G401 (cell line): ENCODE data around the gene SNX18. TPM values are rescaled to one million over a fixed set of nuclear protein-coding genes. Genes with fewer than 3 reads are reported as not detected.

Experiments
- DNase-seq: peaks from one replicate; pipeline ENCODE4 v3.0.0-alpha.2; 2015; ENCODE audit warnings: low spot score
- in situ Hi-C: cut with HindIII; loops from 2 replicates; pipeline ENCODE4 v1.10.0; 2016; ENCODE audit warnings: low sequenced_read_pairs, mixed read lengths
- total RNA-seq: library from RNA; depleted of rRNA; stranded (reverse); fragments of >200 nt; shearing (Covaris generic); gene quantifications from 2 replicates; pipeline ENCODE4 v1.2.3, GENCODE V29; 2014; rRNA removed

Gene SNX18
- total RNA-seq, 1 experiment from 2014 or later = 17.4 TPM

DNA sequence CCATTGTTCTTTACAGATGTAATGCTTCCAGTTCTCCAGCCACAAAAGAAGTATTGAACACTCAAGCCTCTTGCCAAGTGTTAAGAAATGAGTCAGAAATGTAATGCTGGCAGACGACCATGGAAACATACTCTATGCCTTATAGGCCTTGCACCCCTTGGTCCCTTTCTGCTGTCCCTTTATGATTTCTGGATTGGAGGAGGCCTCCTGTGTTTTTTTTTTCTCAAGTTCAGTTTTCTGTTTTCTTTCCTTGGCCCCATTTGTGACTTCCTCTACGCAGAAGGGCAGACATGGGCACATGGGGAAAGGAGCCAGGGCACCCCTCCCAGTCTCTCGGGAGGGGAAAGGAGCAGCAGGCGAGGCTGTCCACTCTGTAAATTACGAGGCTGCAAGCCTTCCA is 53.4 kb downstream of the SNX18 start:
- in situ Hi-C loops = no loop called here
- DNase-seq = no peak

DNA sequence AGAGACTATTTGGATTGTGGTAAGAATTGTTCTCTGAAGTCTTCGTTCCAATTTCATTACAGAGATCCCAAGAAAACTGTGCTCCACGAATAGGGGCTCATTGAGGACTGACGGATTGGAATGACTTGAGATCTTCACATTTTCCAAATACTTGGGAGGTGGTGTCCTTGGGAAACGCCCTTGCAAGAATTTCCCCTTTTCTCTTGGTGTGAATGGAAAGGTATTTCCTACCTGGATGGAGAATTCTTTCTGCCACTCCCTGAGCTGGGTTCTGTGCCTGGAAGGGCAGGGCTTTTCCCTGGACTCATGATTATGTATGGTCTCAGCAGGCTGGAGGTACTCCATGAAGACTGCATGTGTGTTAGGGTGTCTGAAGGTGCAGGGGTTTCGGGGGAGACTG is 53.9 kb downstream of the SNX18 start:
- DNase-seq = no peak
- in situ Hi-C loops = no loop called here

DNA sequence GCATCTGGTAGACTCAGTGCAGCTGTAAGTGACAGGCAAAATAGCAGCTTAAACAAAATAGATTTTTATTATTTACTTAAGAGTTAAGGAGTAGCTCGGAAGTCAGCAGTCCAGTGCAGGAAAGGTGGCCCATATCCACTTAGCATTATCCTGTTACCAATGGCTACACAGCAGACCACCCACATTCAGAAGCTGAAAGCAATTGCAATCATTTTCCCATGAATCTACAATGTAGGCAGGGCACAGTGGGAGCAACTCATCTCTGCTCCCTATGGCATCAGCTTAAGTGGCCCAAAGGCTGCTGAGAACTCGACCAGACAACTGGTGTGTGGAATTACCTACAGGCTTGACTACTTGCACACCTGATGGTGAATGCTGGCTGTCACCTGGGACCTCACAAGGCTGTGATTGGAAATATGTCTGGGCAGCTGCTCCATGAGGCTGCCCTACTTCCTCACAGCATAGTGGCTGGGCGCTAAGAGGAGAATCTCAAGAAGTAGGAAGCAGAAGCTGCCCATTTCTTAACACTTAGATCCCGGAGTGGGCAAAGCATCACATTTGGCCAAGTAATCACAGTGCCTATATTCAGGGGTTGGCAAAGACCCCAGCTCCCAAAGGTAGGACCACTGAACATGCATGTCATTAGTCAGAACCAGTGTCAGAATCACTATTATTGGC is 56.4 kb downstream of the SNX18 start:
- in situ Hi-C loops = no loop called here
- DNase-seq = no peak

DNA sequence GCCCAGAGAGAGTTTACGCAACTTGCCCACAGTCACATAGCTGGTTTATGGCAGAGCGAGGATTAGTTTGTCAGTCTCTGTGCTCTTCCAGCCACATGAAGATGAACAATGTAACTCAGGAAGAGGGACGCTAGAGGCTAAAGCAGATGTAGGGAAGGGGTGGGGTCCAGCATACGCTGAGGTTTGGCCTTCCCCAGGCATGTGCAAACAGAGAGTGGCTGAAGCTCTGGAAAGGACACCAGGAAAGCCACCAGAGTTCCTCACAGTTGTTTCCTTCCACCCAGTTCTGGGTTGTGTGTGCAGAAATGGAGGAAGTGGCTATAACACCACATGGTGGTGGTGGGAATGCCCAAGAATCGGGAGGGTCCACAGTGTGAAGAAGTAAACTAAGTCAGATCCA is 60.0 kb downstream of the SNX18 start:
- no peak for DNase-seq
- in situ Hi-C loops = no loop called here

DNA sequence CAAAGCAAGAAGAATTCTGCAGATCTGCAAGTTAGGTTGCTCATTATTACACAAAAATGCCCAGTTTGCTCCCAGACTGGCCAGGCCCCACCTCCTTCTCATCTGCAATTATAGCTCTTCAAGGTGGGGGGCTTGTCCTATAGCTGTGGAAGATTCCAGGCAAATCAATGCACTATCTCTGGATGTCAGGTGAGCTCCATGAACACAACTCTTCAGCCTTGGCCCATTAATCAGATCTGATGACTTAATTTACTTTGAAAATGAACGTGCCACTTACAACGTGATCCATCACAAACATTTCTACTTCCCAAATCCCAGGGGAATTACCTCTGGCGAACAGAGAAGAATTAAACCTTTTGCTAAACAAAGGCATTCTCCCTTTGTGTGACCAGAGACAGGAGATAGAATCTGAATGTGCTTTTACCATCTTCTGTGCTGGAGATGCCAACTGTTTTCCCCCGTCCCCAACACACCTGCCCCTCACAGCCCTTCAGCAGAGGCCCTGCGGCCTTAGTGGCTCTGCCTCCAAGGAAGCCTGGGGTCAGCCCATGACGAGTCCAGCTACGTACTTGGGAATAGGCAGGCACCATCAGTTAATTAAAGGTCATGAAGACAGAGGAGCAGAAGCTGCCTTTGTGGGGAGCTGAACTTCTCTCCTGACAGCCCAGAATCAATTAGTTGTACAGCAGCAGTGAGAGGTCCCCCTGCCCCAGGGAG is 60.5 kb downstream of the SNX18 start:
- no peak for DNase-seq
- in situ Hi-C loops = no loop called here

DNA sequence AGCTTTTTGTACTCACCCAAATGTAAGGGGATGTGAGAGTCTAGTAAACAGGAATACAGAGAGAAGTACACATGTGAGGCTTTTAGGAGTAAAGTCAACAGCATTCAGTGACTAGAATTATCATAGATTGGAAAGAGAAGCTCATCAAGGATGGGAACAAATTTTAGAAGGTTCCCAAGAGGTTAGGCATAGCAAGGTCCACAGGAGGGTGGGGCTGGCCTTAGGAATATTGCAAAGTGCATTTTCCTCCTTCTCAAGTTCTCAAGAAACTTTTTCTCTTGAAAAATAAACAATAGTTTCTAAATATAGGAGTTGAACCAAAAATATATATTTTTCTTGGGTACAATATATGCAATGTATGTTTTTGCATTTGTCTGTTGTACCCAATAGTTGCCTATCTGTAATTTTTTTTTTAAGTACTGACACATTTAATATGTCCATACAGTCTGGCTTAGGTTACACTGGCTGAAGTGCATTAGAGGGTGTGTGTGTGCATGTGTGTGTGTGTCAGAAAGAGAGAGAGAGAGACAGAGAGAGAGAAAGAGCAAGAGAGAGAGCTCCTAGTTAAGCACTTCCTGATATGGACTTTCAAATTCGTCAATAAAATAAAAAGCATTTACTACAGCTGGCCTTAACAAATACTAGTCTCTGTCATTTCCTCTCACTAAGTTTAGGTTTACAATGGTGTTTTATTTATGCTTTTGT is 62.2 kb downstream of the SNX18 start:
- in situ Hi-C loops = no loop called here
- no peak for DNase-seq

DNA sequence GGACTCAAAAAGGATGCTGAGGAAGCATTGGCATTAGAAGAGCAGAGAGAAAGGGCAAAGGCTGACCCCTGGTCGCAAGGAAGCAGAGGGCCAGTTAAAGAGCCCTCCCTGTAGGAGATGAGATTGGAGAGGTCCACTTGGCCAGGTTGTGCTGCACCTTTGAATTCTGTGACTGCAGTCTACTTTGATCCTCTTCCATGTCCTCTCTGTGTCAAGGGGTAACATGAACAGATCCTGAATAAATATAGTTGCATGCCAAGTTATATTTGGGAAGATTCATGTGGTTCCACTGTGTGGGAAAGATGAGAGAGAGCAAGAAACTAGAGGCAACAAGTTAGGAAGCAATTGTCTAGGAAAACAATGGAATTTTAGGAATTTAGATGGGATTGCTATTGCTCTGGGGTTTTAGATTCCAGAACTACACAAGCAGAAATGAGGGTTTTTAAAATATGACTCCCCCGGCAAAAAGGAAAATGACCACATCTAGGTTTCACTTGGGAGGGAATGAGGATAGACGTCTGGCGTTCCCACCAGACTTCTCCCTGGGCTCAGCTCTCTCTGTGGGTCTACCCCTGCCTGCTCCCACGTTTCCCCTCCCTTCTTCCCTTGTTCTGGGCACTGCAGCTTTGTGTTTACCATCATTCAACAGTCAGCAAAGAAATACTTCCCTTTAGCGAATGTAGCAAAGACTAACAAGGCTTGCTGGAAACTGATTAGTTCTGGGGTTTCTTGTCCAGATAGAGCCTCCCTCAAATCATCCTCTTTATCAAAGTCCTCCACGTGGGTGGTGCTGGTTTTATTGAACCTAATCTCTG is 63.6 kb downstream of the SNX18 start:
- in situ Hi-C loops = no loop called here
- no peak for DNase-seq

DNA sequence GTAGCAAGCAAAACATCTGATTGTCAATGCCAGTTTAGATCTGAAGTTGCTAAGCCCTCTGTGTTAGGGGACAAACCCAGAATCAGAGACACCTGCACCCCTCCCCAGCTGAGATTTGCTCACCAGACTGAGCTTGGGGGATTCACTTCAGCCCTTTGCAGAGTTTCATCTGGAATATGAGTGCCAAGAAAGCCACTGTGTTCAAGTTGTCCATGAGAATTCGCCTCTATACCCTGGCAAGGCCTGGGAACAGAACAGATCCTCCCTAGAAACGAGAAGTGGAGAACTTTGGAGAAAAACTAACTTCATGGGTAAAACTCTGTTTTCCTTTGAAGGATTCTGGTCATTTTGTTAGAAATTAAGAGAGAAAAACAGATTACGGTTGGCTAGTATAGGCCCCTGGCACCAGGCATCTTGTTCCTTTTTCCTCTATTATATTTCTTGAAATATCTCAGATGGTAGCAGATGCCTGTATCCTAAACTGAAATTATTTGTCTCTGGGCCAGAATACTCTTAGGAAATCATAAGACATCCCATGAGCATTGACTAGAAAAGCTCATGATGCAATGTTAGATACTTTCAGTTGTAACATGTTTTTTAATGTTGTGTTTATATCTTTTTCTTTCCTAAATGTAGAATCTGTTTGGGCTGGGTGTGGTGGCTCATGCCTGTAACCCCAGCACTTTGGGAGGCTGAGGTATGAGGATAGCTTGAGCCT is 64.4 kb downstream of the SNX18 start:
- in situ Hi-C loops = no loop called here
- DNase-seq = no peak

DNA sequence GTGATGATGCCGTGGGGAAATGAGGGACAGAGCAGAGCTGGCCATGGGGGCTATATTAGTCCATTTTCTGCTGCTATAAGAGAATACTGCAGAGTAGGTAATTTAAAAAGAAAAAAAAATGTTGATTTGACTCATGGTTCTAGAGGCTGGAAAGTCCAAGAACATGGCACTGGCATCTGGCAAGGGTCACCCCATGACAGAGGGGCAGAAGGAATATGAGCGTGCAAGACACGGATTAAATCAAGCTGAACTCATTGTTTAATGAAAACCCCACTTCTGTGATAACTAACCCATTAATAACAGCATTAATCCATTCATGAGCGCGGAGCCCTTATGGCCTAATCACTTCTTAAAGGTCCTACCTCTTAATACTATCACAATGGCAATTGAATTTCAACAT is 68.8 kb downstream of the SNX18 start:
- in situ Hi-C loops = no loop called here

DNA sequence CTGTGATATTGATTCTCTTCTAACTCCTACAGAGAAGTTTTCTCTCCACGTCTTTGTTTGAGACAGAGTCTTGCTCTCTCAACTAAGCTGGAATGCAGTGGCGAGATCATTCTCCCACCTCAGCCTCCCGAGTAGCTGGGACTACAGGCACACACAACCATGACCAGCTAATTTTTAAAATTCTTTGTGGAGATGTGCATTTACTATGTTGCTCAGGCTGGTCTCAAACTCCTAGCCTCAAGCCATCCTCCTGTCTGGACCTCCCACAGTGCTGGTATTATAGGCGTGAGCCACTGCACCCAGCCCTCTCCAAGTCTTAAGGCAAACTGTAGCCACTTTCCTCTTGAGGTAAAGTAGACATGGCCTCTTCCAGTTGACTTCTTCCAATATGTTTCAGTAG is 72.2 kb downstream of the SNX18 start:
- in situ Hi-C loops = no loop called here

More for the DNA sequence above, 68.8 kb downstream of the SNX18 start:
- DNase-seq = no peak

DNA sequence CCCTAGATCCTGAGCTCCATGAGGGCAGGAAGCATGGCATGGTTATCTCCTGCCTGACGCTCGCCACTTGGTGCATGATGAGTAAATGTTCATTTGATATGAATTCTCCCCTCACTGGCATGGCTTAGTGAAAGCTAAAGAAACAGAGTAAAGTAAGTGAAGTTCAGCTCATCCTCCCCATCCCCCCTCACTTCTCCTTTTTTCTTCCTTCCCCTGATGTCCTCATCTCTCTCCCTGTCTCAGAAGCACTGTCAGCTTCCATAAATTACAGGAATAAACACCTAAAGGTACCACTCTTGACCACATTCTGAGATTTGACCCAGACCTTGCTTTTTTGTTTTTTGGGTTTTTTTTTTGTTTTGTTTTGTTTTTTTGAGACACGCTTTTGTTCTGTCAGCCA is 73.3 kb downstream of the SNX18 start:
- in situ Hi-C loops = no loop called here
- no peak for DNase-seq

More for the DNA sequence above, 72.2 kb downstream of the SNX18 start:
- no peak for DNase-seq

DNA sequence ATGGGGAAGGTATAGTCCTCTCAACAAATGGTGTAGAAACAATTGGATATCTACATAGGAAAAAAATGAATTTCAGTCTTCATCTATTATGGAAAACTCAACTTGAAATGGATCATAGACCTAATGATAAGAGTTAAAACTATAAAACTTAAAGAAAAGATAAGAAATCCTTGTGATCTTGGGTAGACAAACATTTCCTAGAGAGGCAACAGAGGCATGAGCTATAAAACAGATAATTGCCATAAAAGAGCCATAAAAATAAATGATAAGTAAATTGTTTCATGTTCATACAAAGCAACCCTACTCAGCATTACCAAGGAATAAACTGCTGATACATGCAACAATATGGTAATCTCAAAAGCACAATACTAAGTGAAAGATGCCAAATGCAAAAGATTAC is 76.2 kb downstream of the SNX18 start:
- DNase-seq = no peak

DNA sequence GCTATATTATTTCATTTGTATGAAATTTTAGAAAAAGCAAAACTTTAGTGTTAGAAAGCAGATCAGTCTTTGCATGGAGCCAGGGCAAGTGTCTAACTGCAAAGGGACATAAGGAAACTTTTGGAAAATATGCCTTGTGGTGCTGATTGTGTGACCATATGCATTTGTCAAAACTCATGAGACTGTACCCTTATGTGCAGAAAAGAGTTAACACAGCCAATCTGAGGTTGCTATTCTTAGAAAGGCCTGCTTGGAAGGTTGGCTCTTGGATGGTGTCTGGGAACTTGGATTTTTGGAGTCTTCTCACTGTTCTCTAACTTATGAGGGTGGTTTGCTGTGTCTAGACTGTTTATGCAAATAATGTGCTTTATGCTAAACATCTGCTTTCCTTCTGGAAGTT is 76.6 kb downstream of the SNX18 start:
- no peak for DNase-seq
- in situ Hi-C loops = no loop called here

More for the DNA sequence above, 76.2 kb downstream of the SNX18 start:
- in situ Hi-C loops = no loop called here

DNA sequence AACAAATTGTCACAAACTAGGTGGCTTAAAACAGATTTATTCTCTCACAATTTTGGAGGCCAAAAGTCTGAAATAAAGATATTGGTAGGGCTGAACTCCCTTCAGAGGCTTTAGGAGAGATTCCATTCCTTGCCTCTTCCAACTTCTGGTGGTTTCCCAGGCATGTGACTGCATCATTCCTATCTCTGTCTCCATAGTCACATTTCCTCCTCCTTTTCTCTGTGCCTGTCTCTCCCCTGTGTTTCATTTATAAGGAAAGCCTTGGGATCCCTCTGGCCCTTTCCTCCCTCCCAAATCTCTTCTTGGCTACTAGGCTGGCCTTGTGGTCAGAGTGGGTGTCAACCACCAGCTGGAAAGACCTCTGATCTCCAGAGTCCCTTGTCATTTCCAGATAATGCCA is 78.2 kb downstream of the SNX18 start:
- DNase-seq = no peak
- in situ Hi-C loops = no loop called here

Other genes starting within 250 kb of the SNX18 start
- gene ARL15, start 207.2 kb upstream of the SNX18 start, total RNA-seq = 0.64 and 2.1 TPM in 2 replicates
- not detected in 2 replicates for gene HSPB3, start 62.1 kb upstream of the SNX18 start, total RNA-seq